ENCODE data around the gene VWA7.
A peak's percentile ranks its signal among the peaks of the same experiment; 100 is the strongest.

Gene VWA7

DNA sequence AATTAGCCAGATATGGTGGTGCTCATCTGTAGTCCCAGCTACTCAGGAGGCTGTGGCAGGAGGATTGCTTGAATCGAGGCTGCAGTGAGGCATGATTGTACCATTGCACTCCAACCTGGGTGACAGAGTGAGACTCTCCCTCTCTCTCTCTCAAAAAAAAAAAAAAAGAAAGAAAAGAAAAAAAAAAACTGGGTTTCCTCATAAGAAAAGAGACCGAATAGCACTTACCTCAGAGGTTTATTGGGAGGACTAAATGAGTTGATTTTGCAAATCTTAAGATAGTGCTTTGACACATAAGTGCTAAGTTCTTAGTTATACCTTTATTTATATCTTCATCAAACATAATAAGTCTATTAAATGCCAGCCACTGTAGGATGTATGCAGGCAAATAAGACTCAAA is 6.3 kb downstream of the VWA7 start:
- Histone ChIP-seq H3K23ac (ENCODE audit: low read depth, low read length, poor library complexity) (no peak overlapping the region), H3K4me1 (ENCODE audit: control insufficient read depth in 2 of 2, insufficient read depth in 1 of 2, low read depth in 1 of 2, low read length in 2 of 2) (peaks cover 0 to 7% of the 10 kb centered on the region in 2 donors), H2BK12ac (ENCODE audit: low read length) (no peak overlapping the region), H4K8ac (ENCODE audit: low read depth, low read length) (no peak overlapping the region), H3K18ac (ENCODE audit: low read length) (no peak overlapping the region), H3K14ac (ENCODE audit: low read length) (no peak overlapping the region), H3K36me3 (replicated peaks in 1 of 2; ENCODE audit: control insufficient read depth in 2 of 2, insufficient read depth in 2 of 2, low read length in 2 of 2) (no peaks in the 10 kb centered on the region), H3K4ac (ENCODE audit: low read length) (no peak overlapping the region), H3K27ac (replicated peaks; ENCODE audit: low read length) (no peak overlapping the region), H3K4me3 (ENCODE audit: low read length in 2 of 2) (no peak overlapping the region), H3K9me3 (replicated peaks in 1 of 2; ENCODE audit: control insufficient read depth in 2 of 2, insufficient read depth in 1 of 2, low read depth in 1 of 2, low read length in 2 of 2) (peaks cover 0 to 1% of the 10 kb centered on the region in 2 donors), H2BK5ac (ENCODE audit: low read length) (no peak overlapping the region), H2BK120ac (ENCODE audit: low read depth, low read length) (no peak overlapping the region), H3K27me3 (ENCODE audit: control insufficient read depth in 3 of 3, insufficient read depth in 3 of 3, low read depth in 1 of 3, low read length in 3 of 3) (no peaks in the 10 kb centered on the region), H4K91ac (ENCODE audit: low read depth, low read length, poor library complexity) (no peak overlapping the region), H3K79me1 (ENCODE audit: low read depth, low read length) (no peaks in the 10 kb centered on the region), H2AK5ac (ENCODE audit: low read depth, low read length) (no peak overlapping the region), H3K9ac (ENCODE audit: low read depth, low read length, poor library complexity) (no peak overlapping the region), H2BK15ac (ENCODE audit: low read length) (no peak overlapping the region), H2AFZ (ENCODE audit: low read length) (no peak overlapping the region), H3K4me2 (ENCODE audit: insufficient read depth, low read length, poor library complexity, severe bottlenecking) (no peak overlapping the region)
- no CpG with 5 or more reads among the region's 2 CpGs for WGBS, 2 donors (ENCODE audit: extremely low coverage in 2 of 2, insufficient read length in 2 of 2, insufficient replicate concordance in 1 of 2)
- DNase-seq (ENCODE audit: low spot score): no peak

DNA sequence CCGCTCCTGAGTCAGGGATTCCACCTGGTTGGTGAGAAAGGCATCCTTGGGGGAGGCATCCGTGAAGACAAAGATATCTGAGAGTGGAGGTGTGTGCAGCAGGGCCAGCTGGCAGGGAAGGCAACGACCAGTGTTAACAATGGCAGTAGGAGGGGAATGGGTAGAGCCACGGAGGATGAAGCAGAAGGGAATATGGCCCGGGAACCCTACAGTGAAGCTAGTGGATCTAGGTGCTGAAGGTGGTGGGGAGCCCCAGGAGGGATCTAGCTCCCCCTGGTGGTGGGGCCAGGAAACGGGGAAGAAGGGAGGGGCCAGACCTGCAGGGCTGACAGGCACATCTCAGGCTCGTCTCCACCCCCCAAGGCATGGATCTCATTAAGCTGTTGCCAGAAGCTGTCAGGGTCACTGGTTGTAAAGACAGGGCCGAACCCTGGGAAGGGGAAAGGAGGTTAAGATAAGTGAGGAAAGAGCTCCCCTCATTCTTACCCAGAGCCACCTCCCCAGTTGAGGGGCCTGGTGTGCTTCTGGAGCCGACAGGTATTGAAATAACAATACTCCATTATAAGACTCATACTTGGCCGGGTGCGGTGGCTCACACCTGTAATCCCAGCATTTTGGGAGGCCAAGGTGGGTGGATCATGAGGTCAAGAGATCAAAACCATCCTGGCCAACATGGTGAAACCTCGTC is 7.3 kb downstream of the VWA7 start:
- Histone ChIP-seq H3K23ac (ENCODE audit: low read depth, low read length, poor library complexity) (peak overlapping the region; percentile 37), H2BK15ac (ENCODE audit: low read length) (no peak overlapping the region), H2BK12ac (ENCODE audit: low read length) (no peak overlapping the region), H2BK5ac (ENCODE audit: low read length) (peak overlapping the region; percentile 32), H2AK5ac (ENCODE audit: low read depth, low read length) (no peak overlapping the region), H4K8ac (ENCODE audit: low read depth, low read length) (no peak overlapping the region), H3K4ac (ENCODE audit: low read length) (no peak overlapping the region), H3K18ac (ENCODE audit: low read length) (no peak overlapping the region), H3K9me3 (replicated peaks in 1 of 2; ENCODE audit: control insufficient read depth in 2 of 2, insufficient read depth in 1 of 2, low read depth in 1 of 2, low read length in 2 of 2) (peaks cover 0 to 1% of the 10 kb centered on the region in 2 donors), H3K4me1 (ENCODE audit: control insufficient read depth in 2 of 2, insufficient read depth in 1 of 2, low read depth in 1 of 2, low read length in 2 of 2) (peaks cover 0 to 8% of the 10 kb centered on the region in 2 donors), H3K4me2 (ENCODE audit: insufficient read depth, low read length, poor library complexity, severe bottlenecking) (no peak overlapping the region), H3K27ac (replicated peaks; ENCODE audit: low read length) (no peak overlapping the region), H3K27me3 (ENCODE audit: control insufficient read depth in 3 of 3, insufficient read depth in 3 of 3, low read depth in 1 of 3, low read length in 3 of 3) (no peaks in the 10 kb centered on the region), H2AFZ (ENCODE audit: low read length) (no peak overlapping the region), H4K91ac (ENCODE audit: low read depth, low read length, poor library complexity) (no peak overlapping the region), H3K79me1 (ENCODE audit: low read depth, low read length) (no peaks in the 10 kb centered on the region), H2BK120ac (ENCODE audit: low read depth, low read length) (no peak overlapping the region), H3K9ac (ENCODE audit: low read depth, low read length, poor library complexity) (no peak overlapping the region), H3K36me3 (replicated peaks in 1 of 2; ENCODE audit: control insufficient read depth in 2 of 2, insufficient read depth in 2 of 2, low read length in 2 of 2) (peaks cover 0 to 6% of the 10 kb centered on the region in 2 donors), H3K14ac (ENCODE audit: low read length) (no peak overlapping the region), H3K4me3 (ENCODE audit: low read length in 2 of 2) (no peak overlapping the region)
- WGBS, 2 donors (ENCODE audit: extremely low coverage in 2 of 2, insufficient read length in 2 of 2, insufficient replicate concordance in 1 of 2): no CpG with 5 or more reads among the region's 12 CpGs
- no peak for DNase-seq (ENCODE audit: low spot score)

DNA sequence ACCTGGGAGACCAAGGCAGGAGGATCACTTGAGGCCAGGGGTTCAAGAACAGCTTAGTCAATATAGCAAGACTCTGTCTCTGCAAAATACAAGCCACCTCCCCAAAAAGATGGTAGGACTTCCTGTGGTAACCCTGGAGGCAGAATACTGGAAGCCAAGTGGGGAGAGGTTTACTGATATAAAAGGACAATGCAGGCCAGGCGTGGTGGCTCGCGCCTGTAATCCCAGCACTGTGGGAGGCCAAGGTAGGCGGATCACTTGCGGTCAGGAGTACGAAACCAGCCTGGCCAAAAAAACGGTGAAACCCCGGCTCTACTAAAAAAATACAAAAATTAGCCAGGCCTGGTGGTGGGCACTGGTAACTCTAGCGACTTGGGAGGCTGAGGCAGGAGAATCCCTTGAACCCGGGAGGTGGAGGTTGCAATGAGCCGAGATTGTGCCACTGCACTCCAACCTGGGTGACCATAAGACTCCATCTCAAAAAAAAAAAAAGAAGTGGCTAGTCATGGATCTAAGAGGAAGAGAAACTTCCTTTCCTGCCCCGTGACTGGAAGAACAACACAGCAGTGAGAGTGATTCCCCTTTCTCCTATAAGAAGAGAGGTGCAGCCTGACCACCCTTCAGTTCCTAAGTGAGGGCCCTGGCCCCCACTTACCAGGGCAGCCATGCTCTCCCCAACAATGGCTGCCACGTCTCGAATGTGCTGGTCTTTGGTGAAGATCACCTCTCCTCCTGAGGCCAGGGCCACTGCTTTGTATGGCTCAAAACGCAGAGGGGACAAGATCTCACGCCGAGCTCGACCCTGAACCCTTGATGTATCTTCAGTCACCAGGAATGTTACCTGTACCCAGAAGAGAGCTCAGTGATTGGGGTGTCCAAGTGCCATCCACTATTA is 8.5 kb downstream of the VWA7 start:
- no peaks in the 10 kb centered on the region for H3K27me3 ChIP-seq (ENCODE audit: control insufficient read depth in 3 of 3, insufficient read depth in 3 of 3, low read depth in 1 of 3, low read length in 3 of 3)

DNA sequence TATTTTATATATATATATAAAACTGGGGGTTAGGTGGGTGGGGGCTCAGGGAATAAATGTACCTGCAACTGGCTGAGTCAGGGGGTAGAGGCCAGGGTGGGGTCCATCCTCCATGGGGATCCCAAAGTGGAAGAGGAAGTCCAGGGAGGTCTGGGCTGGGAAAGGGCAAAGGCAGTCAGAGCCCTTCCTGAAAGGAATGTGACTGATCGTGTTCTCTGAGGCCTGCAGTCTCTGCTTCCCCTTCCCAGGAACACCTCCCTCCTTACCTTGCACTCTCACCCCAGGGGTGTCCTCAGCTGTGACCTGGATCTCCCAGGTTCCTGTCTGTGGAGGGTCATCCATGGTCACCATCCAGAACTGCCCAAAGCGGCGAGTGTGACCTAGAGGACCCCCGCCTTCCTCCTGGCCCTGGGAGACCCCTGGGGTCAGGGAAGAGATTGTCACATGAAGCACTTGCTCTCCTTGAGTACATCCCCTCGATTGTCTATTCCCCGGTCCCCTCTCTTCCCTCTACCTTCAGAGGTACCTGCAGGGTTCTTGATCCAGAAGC is 10.0 kb downstream of the VWA7 start:
- no peak overlapping the region for H4K91ac ChIP-seq (ENCODE audit: low read depth, low read length, poor library complexity)
- H3K4me3 ChIP-seq (ENCODE audit: low read length in 2 of 2): no peak overlapping the region
- H2BK12ac ChIP-seq (ENCODE audit: low read length): no peak overlapping the region
- no peak for DNase-seq (ENCODE audit: low spot score)
- H3K9ac ChIP-seq (ENCODE audit: low read depth, low read length, poor library complexity): no peak overlapping the region
- no peak overlapping the region for H2BK120ac ChIP-seq (ENCODE audit: low read depth, low read length)
- H3K27me3 ChIP-seq (ENCODE audit: control insufficient read depth in 3 of 3, insufficient read depth in 3 of 3, low read depth in 1 of 3, low read length in 3 of 3): no peaks in the 10 kb centered on the region
- H2AFZ ChIP-seq (ENCODE audit: low read length): no peak overlapping the region
- H2AK5ac ChIP-seq (ENCODE audit: low read depth, low read length): peak overlapping the region; percentile 41
- no peak overlapping the region for H3K4me2 ChIP-seq (ENCODE audit: insufficient read depth, low read length, poor library complexity, severe bottlenecking)
- H3K4ac ChIP-seq (ENCODE audit: low read length): no peak overlapping the region
- no peaks in the 10 kb centered on the region for H3K79me1 ChIP-seq (ENCODE audit: low read depth, low read length)
- peaks cover 0 to 1% of the 10 kb centered on the region in 2 donors for H3K9me3 ChIP-seq (replicated peaks in 1 of 2; ENCODE audit: control insufficient read depth in 2 of 2, insufficient read depth in 1 of 2, low read depth in 1 of 2, low read length in 2 of 2)
- peak overlapping the region; percentile 23 for H3K18ac ChIP-seq (ENCODE audit: low read length)
- peaks cover 15 to 23% of the 10 kb centered on the region in 2 donors for H3K4me1 ChIP-seq (ENCODE audit: control insufficient read depth in 2 of 2, insufficient read depth in 1 of 2, low read depth in 1 of 2, low read length in 2 of 2)
- peaks cover 0 to 29% of the 10 kb centered on the region in 2 donors for H3K36me3 ChIP-seq (replicated peaks in 1 of 2; ENCODE audit: control insufficient read depth in 2 of 2, insufficient read depth in 2 of 2, low read length in 2 of 2)
- H4K8ac ChIP-seq (ENCODE audit: low read depth, low read length): no peak overlapping the region
- H2BK15ac ChIP-seq (ENCODE audit: low read length): peak overlapping the region; percentile 96
- H3K14ac ChIP-seq (ENCODE audit: low read length): no peak overlapping the region
- no peak overlapping the region for H3K27ac ChIP-seq (replicated peaks; ENCODE audit: low read length)
- H2BK5ac ChIP-seq (ENCODE audit: low read length): no peak overlapping the region
- no CpG with 5 or more reads among the region's 6 CpGs for WGBS, 2 donors (ENCODE audit: extremely low coverage in 2 of 2, insufficient read length in 2 of 2, insufficient replicate concordance in 1 of 2)
- no peak overlapping the region for H3K23ac ChIP-seq (ENCODE audit: low read depth, low read length, poor library complexity)

More for the DNA sequence above, 8.5 kb downstream of the VWA7 start:
- Histone ChIP-seq H3K27ac (replicated peaks; ENCODE audit: low read length) (no peak overlapping the region), H2BK12ac (ENCODE audit: low read length) (peak overlapping the region; percentile 54), H3K18ac (ENCODE audit: low read length) (peak overlapping the region; percentile 71), H2BK15ac (ENCODE audit: low read length) (no peak overlapping the region), H4K91ac (ENCODE audit: low read depth, low read length, poor library complexity) (no peak overlapping the region), H3K14ac (ENCODE audit: low read length) (no peak overlapping the region), H3K4me1 (ENCODE audit: control insufficient read depth in 2 of 2, insufficient read depth in 1 of 2, low read depth in 1 of 2, low read length in 2 of 2) (peaks cover 6 to 15% of the 10 kb centered on the region in 2 donors), H2BK120ac (ENCODE audit: low read depth, low read length) (no peak overlapping the region), H2AK5ac (ENCODE audit: low read depth, low read length) (peak overlapping the region; percentile 9), H4K8ac (ENCODE audit: low read depth, low read length) (no peak overlapping the region), H3K79me1 (ENCODE audit: low read depth, low read length) (no peaks in the 10 kb centered on the region), H3K4me3 (ENCODE audit: low read length in 2 of 2) (no peak overlapping the region), H3K36me3 (replicated peaks in 1 of 2; ENCODE audit: control insufficient read depth in 2 of 2, insufficient read depth in 2 of 2, low read length in 2 of 2) (peaks cover 0 to 17% of the 10 kb centered on the region in 2 donors), H3K4me2 (ENCODE audit: insufficient read depth, low read length, poor library complexity, severe bottlenecking) (no peak overlapping the region), H3K9me3 (replicated peaks in 1 of 2; ENCODE audit: control insufficient read depth in 2 of 2, insufficient read depth in 1 of 2, low read depth in 1 of 2, low read length in 2 of 2) (peaks cover 0 to 1% of the 10 kb centered on the region in 2 donors), H3K4ac (ENCODE audit: low read length) (no peak overlapping the region), H2AFZ (ENCODE audit: low read length) (no peak overlapping the region), H3K23ac (ENCODE audit: low read depth, low read length, poor library complexity) (peak overlapping the region; percentile 31), H3K9ac (ENCODE audit: low read depth, low read length, poor library complexity) (peak overlapping the region; percentile 84), H2BK5ac (ENCODE audit: low read length) (peak overlapping the region; percentile 12)
- DNase-seq (ENCODE audit: low spot score): no peak
- WGBS, 2 donors (ENCODE audit: extremely low coverage in 2 of 2, insufficient read length in 2 of 2, insufficient replicate concordance in 1 of 2): no CpG with 5 or more reads among the region's 18 CpGs
